Measurements from ENCODE around the gene RAB40A.
"Not testable (repeated sequence)": the region's sequence is repeated elsewhere in the genome, so short reads cannot be mapped to it uniquely, and the experiment has no call there.

Gene RAB40A

GRCh38 chrX:103523605-103524004, 4.3 kb upstream of the RAB40A start:
- no peak for DNase-seq (ENCODE audit: low read depth)

DNA sequence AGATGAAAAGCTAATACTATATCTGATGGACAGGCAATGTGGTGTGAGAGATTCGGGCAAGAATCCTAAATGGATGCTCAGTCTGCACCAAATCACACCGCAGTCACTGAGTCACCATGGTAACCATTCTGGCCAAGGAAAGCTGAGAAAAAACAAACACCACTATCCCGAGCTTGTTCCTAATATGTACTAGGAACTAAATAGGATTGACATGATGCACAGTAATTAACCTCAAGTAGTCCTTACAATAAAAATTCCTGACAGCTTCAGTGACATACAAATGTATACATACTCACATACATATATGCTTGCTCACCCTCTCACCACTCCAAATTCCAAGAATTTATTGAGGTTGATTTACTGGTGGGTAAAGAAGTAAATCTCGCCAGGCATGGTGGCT, 1.1 kb upstream of the RAB40A start:
- no peak for DNase-seq (ENCODE audit: low read depth)

- DNase-seq (ENCODE audit: low read depth) = no peak
Measured at GRCh38 chrX:103518571-103518970, 718 bp downstream of the RAB40A start.

GRCh38 chrX:103517246-103517645, 2.0 kb downstream of the RAB40A start:
- DNase-seq (ENCODE audit: low read depth) = no peak

GRCh38 chrX:103513476-103514108, 5.7 kb downstream of the RAB40A start:
- DNase-seq (ENCODE audit: low read depth) = no peak

GRCh38 chrX:103513067-103513466, 6.2 kb downstream of the RAB40A start:
- DNase-seq (ENCODE audit: low read depth) = no peak

- no peak for DNase-seq (ENCODE audit: low read depth)
Measured at GRCh38 chrX:103510031-103510430, 9.3 kb downstream of the RAB40A start.

GRCh38 chrX:103503853-103504207, 15.5 kb downstream of the RAB40A start:
- no peak for DNase-seq (ENCODE audit: low read depth)

- no peak for DNase-seq (ENCODE audit: low read depth)
Measured at GRCh38 chrX:103503163-103503852, 16.0 kb downstream of the RAB40A start.

DNA sequence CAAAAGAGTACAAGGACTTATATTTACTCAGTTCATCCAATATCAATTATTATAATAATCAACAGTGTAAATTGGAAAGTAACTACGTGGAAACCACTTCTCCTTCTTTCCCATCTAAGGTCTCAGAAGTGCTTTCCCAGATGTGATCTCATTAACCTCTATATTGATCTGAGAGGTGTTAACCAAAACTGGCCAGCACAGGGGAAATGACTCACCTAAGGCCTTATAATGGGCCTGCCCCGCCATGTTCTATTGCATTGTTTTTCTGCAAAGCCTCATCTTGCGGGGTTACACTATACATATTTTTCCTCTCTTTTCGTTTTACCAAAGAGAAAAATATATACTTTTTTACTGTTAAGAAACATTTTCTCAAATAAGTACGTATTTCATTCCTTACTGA, 20.5 kb downstream of the RAB40A start:
- no peak for DNase-seq (ENCODE audit: low read depth)

DNA sequence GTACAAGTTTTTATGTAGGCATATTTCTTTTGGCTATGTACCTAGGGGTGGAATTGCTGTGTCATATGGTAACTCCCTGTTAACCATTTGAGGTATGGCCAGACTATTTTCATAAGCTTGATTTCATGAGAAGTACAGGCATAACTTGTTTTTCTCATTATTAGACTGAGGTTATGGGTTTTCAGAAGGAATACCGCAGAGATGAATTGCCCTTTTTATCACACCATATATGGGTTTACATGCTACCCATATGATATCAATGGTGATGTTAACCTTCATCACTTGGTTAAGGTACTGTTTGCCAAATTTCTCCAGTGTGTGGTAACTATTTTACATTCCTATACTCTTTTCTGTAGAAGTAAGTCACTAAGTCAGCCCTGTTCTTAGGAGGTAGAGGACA, 23.5 kb downstream of the RAB40A start:
- DNase-seq (ENCODE audit: low read depth) = no peak

DNA sequence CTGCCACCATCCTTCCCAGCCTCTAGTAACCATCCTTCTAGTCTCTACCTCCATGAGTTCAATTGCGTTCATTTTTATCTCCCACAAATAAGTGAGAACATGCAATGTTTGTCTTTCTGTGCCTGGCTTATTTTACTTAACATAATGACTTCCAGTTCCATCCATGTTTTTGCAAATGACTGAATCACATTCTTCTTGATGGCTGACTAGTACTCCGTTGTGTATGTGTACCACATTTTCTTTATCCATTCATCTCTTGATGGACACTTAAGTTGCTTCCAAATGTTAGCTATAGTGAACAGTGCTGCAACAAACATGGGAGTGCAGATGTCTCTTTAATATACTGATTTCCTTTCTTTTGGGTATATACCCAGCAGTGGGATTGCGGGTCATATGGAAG, 25.7 kb downstream of the RAB40A start:
- not testable (repeated sequence) for DNase-seq (ENCODE audit: low read depth)

GRCh38 chrX:103489733-103490132, 29.6 kb downstream of the RAB40A start:
- DNase-seq (ENCODE audit: low read depth) = peak; percentile 11

- no peak for DNase-seq (ENCODE audit: low read depth)
Measured at GRCh38 chrX:103488794-103489193, 30.5 kb downstream of the RAB40A start.

DNA sequence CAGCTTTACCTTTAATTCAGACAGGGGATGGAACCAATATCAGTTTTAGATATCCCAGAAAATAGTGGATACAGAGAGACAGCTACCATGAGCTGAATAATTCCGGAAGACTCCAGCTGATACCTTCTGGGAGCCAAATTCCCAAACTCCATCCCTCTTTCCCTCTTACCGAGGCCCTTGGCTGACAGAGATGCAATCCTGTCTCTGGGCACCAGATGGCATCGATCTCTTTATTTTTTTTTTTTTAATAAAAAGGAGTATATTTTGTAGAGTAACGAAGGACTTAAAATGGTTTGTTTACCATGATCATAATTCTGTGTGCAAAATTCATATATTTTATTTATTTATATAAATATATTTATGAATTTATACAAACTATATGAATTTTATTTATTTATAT, 31.0 kb downstream of the RAB40A start:
- DNase-seq (ENCODE audit: low read depth) = no peak

- no peak for DNase-seq (ENCODE audit: low read depth)
Measured at GRCh38 chrX:103483720-103484119, 35.6 kb downstream of the RAB40A start.

GRCh38 chrX:103480526-103480925, 38.8 kb downstream of the RAB40A start:
- no peak for DNase-seq (ENCODE audit: low read depth)

GRCh38 chrX:103477496-103477895, 41.8 kb downstream of the RAB40A start:
- no peak for DNase-seq (ENCODE audit: low read depth)

GRCh38 chrX:103475381-103475780, 43.9 kb downstream of the RAB40A start:
- no peak for DNase-seq (ENCODE audit: low read depth)

GRCh38 chrX:103469977-103470376, 49.3 kb downstream of the RAB40A start:
- not testable (repeated sequence) for DNase-seq (ENCODE audit: low read depth)

GRCh38 chrX:103467887-103468286, 51.4 kb downstream of the RAB40A start:
- DNase-seq (ENCODE audit: low read depth) = no peak

GRCh38 chrX:103467156-103467555, 52.1 kb downstream of the RAB40A start:
- DNase-seq (ENCODE audit: low read depth) = no peak

DNA sequence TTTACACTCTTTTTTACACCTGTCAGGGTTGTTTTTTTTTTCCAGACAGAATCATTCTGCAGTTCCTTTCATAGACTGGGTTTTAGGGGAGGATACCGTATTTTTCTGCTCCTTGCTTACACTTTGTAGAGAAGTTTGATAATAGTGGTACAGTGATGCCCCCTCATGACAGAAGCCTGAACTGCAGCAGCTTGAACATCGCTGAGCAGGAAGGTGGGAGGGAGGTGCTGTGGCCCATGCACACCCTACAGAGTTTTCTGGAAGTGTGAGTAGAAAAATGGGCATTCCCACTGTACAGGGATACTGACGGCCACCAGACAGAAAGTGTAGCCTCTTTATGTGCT, 54.5 kb downstream of the RAB40A start:
- peak; percentile 54 for DNase-seq (ENCODE audit: low read depth)

GRCh38 chrX:103464072-103464773, 55.1 kb downstream of the RAB40A start:
- no peak for DNase-seq (ENCODE audit: low read depth)
